Renal pelvis (tissue), 12 donors: ENCODE data around the gene SH2B3. TPM values are rescaled to one million over a fixed set of nuclear protein-coding genes. Genes with fewer than 3 reads are reported as not detected.
"Not testable (repeated sequence)": the region's sequence is repeated elsewhere in the genome, so short reads cannot be mapped to it uniquely, and the experiment has no call there.

Source experiments
- DNase-seq: peaks from one replicate; pipeline ENCODE4 v3.0.0-alpha.2; 2013
- long read RNA-seq, 16 experiments: transcript quantifications; one replicate each; lab custom pipeline, GENCODE V29; 2026
- polyA plus RNA-seq, 3 donors: library from polyadenylated mRNA; unstranded; fragments of 120-200 nt; gene quantifications; one replicate each; pipeline ENCODE4 v1.2.1, GENCODE V29; 2013; ENCODE audit not compliant: insufficient read length in 3 of 3

Gene SH2B3
- polyA plus RNA-seq: 10 to 100 TPM; 16.9 to 17.9 (median 17.6) TPM
- long read RNA-seq, donor 1, full-length matches to known transcripts: 1 of 1 reads
- long read RNA-seq, donor 1, partial matches to known transcripts: 0 of 1 reads
- long read RNA-seq, donor 1, other reads (novel, unspliced or antisense): 0 of 1 reads
- long read RNA-seq, donor 2: 0 reads
- long read RNA-seq, donor 3: 0 reads
- long read RNA-seq, donor 4, full-length matches to known transcripts: 2 of 2 reads
- long read RNA-seq, donor 4, partial matches to known transcripts: 0 of 2 reads
- long read RNA-seq, donor 4, other reads (novel, unspliced or antisense): 0 of 2 reads
- long read RNA-seq, donor 5: 0 reads
- long read RNA-seq, donor 6, partial matches to known transcripts: 26 of 26 reads
- long read RNA-seq, donor 6, other reads (novel, unspliced or antisense): 0 of 26 reads
- long read RNA-seq, donor 7, full-length matches to known transcripts: 1 of 6 reads
- long read RNA-seq, donor 7, partial matches to known transcripts: 5 of 6 reads
- long read RNA-seq, donor 7, other reads (novel, unspliced or antisense): 0 of 6 reads
- long read RNA-seq, donor 8: 0 reads
- long read RNA-seq, donor 9, full-length matches to known transcripts: 1 of 6 reads
- long read RNA-seq, donor 9, partial matches to known transcripts: 5 of 6 reads
- long read RNA-seq, donor 9, other reads (novel, unspliced or antisense): 0 of 6 reads
- long read RNA-seq, donor 10: 0 reads
- long read RNA-seq, donor 11, full-length matches to known transcripts: 2 of 2 reads
- long read RNA-seq, donor 11, partial matches to known transcripts: 0 of 2 reads
- long read RNA-seq, donor 11, other reads (novel, unspliced or antisense): 0 of 2 reads
- long read RNA-seq, donor 12, full-length matches to known transcripts: 2 of 2 reads
- long read RNA-seq, donor 12, partial matches to known transcripts: 0 of 2 reads
- long read RNA-seq, donor 12, other reads (novel, unspliced or antisense): 0 of 2 reads
- long read RNA-seq, donor 13, partial matches to known transcripts: 6 of 6 reads
- long read RNA-seq, donor 13, other reads (novel, unspliced or antisense): 0 of 6 reads
- long read RNA-seq, donor 14: 0 reads
- long read RNA-seq, donor 15, partial matches to known transcripts: 12 of 12 reads
- long read RNA-seq, donor 15, other reads (novel, unspliced or antisense): 0 of 12 reads
- long read RNA-seq, donor 16: 0 reads

DNA sequence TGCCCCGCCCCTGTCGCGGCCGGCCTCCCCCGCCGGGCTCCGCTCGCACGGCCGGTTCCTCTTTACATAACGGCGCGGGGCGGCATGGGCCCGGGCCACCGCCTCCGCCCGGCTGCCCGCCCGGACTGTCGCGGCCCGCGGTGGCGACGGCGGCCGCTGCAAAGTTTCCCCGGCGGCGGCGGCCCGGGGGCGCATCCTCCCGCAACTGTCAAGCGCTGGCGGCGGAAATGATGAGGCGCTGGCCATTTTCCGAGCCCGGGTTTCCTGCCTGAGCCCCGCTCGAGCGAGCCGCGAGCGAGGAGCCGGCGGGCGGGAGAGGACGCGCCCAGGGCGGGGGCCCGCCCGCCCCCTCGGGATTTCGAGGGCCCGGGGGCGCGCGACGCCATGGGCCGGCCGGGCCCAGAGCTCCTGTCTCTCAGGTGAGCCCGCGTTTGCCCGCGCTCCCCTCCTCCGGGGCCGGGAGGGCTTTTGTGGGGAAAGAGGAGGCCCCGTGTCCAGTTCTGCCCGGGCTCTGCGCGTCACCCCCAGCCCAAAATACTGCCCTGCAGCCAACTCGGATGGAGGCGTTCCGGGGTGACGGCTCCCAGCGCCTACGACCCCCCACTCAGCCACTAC, at the start of gene SH2B3:
SH2B3 (plus strand) TSS at position 65 of the 615 bp plus-strand sequence. CDS start 12,223 bp downstream, outside the sequence.
- DNase-seq: no peak

DNA sequence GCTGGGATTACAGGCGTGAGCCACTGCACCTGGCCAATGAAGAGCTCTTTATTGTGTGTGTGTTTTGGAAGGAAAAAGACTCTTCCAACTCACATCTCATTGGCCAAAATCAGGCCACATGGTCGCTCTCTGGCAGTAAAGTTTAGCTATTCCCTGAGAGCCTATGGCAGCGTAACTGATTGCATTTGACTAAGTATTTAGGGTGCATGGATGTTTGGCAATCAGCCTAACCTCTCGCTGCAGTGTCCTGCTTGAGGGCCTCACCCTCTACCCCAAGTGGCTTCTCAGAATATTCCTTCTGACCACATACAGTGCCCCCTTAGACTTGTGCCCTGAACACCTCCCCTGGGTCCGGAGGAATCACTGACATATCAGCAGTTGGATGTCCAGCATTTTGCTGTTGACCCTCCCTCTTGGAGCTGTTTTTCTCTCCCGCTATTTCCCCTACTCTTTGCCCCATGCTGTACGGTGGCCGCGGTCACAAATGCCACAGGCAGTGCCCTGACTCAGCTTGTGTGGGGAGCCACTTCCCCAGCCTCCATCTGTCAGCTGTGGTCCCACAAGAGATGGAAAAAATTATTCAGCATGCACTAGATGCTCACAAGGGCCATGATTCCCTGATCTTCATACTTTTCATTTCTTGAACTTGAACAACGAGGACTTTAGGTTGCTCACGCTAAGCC, 46.4 kb upstream of the SH2B3 start:
- DNase-seq: no peak

DNA sequence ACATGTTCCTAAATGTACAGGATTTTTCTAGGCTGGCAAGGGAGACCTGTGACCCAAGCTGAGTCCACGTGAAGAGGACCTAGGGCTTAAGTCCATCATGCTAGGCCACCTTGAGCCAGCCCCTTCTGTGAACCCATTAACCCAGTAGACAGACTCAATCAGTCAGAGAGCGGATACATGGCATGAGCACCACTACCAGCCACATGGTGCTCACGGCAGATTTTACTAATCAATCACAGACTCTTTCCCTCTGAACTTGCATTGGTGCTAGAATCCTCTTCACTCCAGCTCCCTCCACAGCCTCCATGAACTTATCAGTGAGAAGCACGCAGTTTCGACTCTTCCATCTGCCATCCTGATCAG, 45.8 kb upstream of the SH2B3 start:
- DNase-seq: no peak

DNA sequence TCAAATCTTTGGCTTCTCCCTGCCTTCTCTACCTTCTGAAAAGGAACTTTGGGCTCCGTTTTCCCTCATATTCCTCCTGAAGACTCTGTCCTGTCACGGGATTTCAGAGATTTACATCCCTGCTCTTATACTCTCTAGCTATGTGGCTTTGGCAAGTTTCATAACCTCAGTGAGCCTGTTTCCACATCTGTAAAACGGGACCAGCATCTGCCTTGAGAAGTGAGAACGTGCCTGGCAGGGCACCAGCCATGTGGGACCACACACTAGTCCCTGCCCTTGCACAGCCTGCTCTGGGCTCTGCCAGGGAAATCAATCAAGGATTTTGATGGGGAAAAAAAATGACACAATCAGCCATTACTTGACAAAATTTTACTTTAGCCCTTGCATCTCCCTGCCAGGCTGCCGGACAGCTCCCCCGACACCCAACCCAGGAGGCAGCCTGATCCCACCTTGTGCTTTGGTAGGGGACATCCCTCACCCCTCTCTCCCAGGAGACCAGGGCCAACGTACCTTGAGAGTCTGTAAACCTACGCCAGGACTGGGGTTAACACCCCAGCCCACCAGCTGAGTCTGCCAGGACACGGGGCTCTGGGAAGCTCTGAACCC, 45.3 kb upstream of the SH2B3 start:
- DNase-seq: no peak

DNA sequence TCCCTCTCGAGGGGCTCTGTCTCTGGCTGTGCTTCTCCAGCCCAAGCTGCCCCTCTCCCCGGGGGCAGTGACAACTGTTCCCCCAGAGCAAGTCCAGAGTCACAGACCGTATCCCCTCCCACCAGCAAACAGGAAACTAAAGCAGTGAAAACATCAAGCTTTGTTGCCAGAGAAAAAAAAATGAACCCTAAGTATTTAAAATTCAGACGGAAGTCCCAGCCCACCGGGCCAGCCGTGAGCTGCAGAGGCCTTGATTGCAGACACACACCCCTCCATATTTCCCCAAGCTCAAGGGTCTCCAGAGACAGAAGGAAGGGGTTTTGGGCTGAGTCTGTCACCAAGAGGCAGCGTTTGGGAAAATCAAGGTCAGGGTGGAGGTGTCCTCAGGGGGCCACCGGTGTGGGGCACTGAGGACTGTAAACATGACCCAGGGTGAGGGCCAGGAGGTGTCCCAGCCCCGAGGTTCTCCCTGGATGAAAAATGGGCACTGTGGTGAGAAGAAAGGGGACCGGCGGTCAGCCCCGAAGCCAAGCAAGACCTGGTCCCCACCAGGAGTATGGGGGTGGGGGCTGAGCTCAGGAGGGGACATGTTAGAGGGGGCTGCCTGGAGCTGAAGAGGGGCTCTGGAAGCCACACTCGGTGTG, 44.5 kb upstream of the SH2B3 start:
- no peak for DNase-seq

DNA sequence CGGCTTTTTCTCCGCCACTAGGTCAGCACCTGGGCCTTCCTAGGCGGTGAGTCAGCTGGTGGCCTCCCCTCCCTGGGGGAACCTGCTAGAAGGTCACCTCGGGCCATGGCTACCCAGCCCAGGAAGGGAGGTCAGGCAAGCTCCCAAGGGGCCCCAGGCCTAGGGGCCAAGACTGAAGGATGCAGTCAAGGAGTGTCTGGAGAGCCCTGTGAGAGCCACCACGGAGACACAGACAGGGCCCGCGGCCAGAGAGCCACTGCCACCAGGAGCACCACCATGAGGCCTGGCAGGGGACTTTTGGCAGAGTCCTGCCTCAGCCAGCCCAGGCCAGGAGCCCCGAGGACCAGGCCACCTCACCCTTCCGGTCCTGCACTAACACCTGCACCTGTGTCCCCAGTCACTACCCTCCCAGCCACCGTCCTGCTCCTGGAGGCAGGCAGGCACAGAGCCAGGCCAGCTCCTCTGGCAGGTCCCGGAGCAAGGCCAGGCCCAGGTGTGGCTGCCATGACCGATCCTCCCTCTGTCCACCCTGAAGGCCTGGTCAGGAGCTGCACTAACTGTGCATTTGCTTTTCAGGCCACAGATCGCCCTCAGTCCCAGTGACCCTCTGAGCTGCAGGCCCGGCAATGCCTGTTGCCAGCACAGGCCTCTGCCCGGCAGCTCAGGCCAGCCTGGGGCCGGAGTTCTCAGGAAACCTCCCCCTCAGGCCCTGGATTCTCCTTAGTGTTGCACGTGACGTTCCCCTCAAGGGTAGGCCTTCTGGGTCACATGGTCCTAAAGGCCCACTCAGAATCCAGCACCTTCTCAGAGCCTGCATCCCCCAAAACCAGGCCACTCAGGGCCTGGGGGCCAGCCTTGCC, 43.8 kb upstream of the SH2B3 start:
- no peak for DNase-seq

DNA sequence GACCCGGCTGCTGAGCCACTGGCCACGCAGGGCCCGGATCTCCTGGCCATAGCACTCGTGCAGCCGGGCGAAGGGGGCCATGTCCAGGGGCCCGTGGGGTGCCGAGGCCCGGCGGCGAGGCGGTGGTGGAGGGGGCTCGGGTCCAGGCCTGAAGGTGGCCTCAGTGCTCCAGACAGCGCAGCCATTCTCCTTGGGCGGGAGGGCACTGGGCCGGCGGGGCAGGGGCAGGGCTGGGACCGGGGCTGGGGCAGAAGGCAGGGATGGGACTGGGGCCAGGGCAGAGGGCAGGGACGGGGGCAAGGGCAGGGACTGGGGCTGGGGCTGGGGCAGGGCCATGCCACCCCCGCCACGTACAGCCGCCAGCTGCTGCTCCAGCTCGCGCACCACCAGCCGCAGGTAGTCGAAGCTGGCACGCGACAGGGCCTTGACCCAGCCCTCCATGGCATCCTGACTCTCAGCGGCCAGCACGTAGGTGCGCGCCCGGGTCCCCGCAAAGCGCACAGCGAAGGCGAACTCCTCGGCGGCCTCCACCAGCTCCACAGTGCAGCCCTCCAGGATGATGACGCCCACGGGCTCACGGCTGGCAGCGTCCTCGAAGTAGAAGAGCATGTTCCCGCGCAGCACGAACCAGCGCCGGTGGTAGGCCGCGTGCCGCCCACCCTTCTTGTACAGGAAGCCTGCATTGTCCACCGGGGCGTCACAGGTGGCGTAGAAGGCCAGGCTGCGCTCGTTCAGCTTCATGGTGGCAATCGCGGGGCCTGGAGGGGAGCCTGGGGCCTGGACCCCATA, 42.8 kb upstream of the SH2B3 start:
- no peak for DNase-seq

DNA sequence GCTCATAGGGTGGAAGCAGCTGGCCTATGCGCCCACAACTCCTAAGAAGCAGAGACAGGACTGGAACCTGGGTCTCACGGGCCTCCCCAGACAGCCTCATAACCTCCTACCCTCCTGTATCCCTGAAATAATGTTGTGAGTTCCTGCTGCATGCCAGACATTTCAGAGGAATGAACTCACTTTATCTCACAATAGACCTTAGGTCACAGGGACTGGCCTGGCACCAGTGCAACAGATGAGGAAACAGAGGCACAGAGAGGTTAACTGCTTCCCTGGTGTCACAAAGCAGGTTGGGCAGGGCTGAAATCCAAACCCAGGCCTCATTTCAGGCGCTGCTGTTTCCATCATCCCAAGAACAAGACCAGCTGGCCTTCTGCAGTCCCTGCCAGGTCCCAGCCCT, 42.1 kb upstream of the SH2B3 start:
- no peak for DNase-seq

DNA sequence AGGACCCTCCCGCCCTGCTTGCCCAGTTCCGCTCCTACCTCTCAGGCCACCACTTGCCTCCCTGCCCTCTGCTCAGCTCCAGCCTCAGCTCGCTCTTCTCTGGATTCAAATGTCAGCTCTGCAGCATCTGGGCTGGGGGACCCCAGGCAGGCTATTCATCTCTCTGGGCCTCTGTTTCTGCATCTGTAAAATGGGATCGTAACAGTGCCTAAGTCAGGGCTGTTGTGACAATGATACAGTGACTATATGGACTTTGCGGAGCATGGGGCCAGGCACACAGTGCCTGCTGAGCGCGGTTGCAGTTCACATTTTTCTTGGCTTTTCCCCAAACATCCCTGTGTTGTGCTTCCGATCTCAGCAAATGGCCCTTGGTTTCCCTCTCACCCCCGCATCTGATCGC, 39.6 kb upstream of the SH2B3 start:
- no peak for DNase-seq

DNA sequence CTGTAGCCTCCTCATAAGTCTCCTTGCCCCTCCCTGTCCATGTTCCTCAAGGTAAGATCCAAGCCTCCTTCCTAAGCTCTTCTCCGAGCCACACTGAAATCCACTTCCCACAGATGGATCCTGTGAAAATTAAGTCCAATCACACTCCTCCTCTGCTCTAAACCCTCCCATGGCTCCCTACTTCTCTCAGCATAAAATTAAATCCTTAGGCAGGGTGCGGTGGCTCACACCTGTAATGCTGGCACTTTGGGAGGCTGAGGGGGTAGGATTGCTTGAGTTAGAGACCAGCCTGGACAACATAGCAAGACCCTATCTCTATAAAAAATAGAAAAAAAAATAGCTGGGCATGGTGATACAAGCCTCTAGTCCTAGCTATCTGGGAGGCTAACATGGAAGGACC, 39.1 kb upstream of the SH2B3 start:
- DNase-seq: no peak

DNA sequence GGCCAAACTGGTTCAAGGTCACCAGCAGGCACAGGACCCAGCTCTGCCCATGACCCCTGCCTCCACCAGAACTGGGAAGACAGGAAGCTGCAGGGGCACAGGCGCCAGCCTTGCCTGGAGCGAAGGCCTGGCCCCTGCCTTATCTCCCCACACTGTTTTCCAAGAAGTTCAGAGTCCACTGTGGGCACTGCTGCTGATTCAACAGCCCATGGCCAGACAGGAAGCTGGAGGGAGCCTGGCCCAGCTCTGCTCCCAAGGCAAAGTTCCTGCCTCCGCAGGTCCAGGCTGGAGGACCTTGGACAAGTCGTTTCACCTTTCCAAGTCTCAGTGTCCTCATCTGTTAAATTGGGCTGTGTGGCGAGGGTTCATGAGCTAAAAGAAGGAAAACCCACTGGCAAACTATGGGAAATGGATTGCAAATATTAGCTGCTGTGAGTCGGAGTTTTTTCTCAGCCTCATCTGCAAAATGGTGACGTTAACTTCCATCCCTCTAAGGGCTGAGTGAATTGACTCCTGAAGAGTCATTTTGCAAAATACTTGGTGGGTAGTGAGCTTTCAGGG, 38.0 kb upstream of the SH2B3 start:
- no peak for DNase-seq

DNA sequence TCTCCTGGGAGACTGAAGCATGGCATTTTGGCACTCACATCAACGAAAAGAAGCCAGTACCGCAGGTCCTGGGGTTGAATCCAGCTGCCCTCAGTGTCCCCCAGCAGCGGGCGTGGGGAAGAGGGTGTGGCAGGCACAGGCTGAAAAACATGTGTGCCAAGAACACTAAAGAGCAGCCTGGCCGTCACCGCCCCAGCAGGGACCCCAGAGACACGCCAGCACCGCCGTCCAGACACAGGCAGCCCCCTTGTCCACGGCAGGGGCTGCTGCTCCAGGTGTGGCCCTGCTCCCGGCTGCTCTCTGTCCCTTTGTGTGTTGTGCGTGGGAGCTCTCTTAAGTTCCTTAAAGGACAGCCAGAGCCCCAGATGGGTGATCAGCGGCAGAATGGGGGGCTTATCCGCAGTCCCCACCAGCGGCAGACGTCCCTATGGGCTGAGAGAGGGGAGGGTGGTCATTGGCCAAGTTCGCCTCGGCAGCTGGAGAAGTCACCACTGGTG, 37.4 kb upstream of the SH2B3 start:
- DNase-seq: no peak

DNA sequence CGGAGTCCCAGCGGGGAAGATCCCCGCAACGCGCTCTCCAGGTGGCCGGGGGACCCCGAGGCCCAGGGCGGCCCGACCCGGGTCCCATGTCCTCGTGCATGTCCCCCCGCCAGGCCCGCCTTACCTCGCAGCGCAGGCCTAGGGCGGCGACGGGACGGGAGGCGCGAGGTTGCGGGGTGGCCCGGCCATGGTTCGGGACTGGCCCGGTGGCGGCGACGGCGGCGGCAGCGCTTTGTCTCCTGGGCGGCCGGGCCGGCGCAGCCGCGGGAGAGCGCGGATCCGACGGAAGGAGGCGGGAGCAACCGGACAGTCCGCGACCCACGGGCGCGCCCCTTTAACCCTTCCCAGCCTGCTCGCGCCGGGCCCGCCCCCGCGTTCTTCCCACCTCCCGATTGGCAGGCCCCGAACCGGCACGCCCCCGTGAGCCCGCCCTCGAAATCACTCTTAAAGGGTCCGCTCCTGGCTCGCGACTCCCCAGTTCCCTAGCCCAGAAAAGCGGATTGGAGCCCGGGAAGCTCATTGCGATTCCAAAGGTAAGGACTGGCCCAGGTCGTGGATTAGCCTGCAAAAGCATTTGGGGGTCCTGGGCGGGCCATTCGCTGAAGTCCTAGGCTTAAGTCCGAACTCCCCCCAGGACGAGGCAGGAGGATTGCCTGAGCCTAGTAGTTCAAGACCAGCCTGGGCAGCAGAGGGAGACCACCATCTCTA, 36.8 kb upstream of the SH2B3 start, which contains the start of gene PHETA1:
PHETA1 (minus strand) TSS at position 308 of the 708 bp plus-strand sequence. CDS start 5,668 bp downstream, outside the sequence.
- DNase-seq: peak; percentile 89

DNA sequence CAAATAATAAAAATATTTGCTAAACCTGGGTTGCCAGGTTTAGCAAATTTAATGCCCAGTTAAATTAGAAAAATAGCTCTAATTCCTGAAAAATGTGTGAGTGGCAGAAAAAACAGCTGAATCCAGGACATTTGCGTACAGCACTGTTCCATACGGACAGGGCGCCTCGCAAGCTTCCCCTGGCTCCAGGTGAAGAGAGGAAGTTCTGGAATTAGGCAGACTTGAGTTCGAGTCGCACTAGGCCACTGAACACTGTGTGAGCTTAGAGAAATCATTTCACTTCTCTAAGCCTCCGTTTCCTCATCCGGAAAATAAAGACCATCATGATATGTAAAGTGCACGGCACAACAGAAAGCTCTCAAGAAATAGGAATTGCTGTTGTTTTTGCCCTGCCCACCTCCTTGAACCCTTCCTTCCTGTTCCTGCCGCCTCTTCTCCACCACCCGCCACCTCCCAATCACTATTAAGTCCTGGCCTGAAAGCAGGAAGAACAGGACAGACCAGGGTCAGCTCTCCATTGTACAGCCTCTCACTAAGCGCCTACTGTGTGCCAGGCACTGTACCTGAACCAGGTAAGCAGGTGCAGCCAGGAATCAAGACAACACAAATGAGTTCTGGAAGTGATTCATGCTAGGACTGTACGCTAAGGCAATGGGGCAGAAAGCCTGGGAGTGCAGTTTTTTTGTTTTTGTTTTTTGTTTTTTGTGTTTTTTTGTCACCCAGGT, 36.1 kb upstream of the SH2B3 start:
- no peak for DNase-seq

DNA sequence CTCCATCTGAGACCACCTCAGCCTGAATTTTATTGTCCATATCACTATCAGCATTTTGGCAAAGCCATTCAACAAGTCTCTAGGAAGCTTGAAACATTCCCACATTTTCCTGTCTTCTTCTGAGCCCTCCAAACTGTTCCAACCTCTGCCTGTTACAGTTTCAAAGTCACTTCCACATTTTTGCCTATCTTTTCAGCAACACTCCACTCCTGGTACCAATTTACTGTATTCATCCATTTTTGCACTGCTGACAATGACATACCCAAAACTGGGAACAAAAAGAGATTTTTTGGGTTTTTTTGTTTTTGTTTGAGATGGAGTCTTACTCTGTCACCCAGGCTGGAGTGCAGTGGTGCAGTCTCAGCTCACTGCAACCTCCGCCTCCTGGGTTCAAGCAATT, 32.5 kb upstream of the SH2B3 start:
- DNase-seq: not testable (repeated sequence)

DNA sequence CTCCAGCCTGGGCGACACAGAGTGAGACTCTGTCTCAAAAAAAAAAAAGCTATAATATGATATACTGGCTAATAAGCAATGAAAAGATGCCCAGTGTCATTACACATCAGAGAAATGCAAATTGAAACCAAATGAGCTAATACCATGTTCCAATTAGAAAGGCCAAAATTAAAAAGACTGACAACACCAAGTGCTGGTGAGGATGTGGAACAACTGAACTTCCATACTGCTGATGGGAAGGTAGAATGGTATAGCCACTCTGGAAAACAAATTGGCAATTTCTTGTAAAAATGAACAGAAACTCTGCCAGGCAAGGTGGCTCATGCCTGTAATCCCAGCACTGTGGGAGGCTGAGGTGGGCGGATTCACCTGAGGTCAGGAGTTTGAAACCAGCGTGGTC, 28.3 kb upstream of the SH2B3 start:
- DNase-seq: no peak
